OCI-M2 (cell line): Measurements from ENCODE around the gene SCYGR3.
"Not testable (repeated sequence)": the region's sequence is repeated elsewhere in the genome, so short reads cannot be mapped to it uniquely, and the experiment has no call there.

Source experiments
- DNase-seq: peaks from one replicate; lab custom pipeline; 2025; ENCODE audit not compliant: unreplicated experiment; lab: John Stamatoyannopoulos, UW

SCYGR3 gene

DNA sequence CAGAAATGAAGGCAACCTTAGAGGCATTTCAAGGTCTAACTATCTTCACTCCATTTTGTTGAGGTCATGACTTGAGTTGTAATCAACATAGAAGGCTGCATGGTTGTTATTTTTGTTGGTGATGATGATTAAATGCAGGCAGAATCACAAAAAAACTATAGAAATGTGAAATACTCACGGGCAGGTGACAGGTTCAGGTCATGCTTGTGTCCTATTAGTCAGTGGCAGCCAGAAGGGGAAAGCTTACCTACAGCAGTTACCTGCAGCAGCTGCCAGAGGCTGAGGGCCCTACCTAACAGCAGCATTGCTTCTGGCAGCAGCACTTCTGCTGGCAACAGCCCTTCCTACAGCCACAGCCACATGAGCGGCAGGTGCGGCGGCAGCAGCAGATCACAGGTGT lies 394 bp downstream of the SCYGR3 start:
- no peak for DNase-seq

DNA sequence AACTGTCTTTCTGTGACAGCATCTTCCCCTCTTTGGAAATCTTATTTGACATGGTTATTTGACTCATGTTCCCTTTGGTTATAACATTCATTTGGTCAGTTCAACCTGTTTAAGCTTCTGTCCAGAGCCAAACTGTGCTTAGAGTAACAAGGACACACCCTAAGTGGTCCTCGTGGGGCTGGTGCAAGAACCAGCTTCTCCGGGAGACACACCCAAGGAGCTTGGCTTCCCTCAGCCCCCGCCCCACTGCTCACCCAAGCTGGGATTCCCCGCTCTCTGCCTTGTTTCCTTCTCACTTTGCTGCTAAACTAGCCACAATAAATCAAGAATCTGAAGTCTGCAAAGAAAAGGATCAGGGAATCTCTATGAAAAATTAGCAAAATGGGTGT lies 1.4 kb downstream of the SCYGR3 start:
- no peak for DNase-seq

DNA sequence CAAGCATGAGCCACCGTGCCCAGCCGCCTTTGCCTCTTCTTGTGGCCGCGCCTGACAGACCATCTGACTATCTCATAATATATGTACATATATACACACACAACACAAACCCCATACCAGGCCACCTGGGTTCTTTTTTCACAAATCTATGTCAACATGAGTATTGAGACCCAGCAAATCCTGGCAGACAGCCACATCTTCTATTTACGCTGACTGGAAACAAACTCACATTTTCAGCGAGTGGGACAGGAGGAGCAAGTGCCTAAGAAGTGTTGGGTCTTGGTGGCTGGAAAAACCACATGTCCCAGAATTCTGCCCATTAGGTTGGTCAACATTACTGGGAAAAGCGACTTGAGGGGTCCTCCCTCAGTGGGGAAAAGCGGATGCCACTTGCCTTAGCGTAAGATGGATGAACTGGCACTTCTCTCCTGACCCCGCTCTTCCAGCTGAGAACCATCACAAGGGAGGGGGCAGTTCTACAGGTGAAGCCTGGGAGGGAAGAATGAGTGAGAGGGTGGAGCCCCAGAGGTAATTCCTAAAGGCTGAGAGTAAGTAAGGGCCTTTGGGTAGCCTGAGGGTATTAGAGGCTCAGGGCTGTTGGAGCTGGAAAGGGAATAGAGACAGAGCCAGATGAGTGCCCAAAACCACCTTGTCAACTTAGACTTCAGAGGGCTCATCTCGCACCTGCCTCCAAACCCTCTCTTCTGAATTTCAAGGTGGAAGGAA lies 1.9 kb downstream of the SCYGR3 start:
- DNase-seq: no peak

- no peak for DNase-seq
These were observed 4.5 kb downstream of the SCYGR3 start for GRCh38 chr2:227610123-227610522.

GRCh38 chr2:227608561-227609338 lies 5.9 kb downstream of the SCYGR3 start:
- DNase-seq: no peak

DNA sequence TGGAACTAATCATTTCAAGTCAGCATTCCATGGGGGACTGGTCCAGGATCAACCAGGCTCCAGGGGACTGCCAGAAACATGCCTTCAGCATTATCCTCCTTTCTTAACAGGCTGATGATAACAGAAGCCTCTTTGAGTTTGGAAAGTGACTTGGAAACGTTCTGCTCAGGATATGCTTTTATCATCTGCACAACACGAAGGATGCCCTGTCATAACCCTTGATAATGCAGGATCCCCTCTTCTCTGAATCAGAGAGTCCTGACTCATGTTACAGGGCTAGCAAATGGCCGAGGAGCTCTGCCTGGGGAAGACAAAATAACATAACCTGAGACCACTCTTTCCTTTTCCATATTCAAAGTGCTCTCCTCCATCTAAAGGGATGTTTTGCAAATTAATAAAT lies 6.7 kb downstream of the SCYGR3 start:
- DNase-seq: no peak

- DNase-seq: no peak
These were observed 8.2 kb downstream of the SCYGR3 start for GRCh38 chr2:227606476-227606875.

DNA sequence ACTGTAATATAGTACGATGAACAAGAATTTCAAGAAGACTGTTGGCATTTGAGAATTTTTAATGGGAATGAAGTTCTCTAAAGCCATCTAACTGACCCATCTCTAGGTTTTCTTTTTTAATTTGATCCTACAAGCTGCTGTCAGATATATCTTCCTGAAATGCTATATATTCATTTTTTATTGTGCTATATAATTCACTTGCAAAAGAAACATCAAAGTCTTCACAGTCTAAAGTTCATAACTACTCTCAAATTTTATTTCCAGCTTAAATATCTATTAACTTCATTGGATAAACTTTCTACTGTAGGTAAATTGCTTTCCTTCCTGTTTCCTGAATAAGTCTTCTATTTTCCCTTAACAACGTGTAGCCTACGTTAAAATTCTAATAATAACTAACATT lies 12.3 kb downstream of the SCYGR3 start:
- DNase-seq: no peak

GRCh38 chr2:227598835-227599503 lies 15.7 kb downstream of the SCYGR3 start, which contains the start of gene SCYGR2:
Gene SCYGR2 (plus strand): TSS chr2:227598893. CDS start chr2:227598893, 0 bp downstream.
- not testable (repeated sequence) for DNase-seq

GRCh38 chr2:227597998-227598397 lies 16.6 kb downstream of the SCYGR3 start:
- DNase-seq: no peak

DNA sequence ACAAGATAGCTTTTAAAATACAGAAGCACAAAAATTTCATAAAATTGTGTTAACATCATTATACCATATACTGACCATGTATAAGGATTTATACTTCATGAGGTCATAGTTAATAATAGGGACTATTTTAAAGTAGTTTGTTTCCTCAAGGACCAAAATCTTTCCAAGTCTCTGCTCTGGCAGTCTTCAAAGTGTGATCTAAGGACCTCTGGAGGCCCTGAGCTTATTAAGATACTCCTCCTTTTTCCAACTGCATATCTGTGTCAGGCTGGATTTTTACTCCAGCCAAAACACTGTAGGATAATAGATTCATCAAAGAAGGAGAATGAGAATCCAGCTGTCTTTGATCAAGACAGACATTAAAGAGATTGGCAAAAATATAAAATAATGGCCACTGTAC lies 17.6 kb downstream of the SCYGR3 start:
- no peak for DNase-seq

DNA sequence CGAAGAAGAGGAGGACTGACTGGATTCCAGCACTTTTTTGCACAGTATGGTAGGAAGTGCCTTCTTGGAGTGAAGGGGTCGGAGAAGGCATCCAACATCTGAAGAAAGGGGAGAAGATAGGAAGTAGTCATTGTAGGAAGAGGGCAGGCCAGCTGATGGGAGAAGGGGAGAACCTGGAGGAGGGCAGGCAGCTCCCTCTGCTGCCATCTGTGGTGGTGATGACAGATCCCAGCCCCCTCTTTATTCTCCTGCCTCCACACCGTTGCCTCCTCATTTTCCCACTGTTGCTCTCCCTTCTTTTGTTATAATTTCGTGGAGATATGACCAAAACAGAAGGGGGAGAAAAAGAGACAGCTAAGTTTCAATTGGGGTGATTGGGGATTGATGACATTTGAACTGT lies 18.8 kb downstream of the SCYGR3 start:
- no peak for DNase-seq

GRCh38 chr2:227592694-227593387 lies 21.8 kb downstream of the SCYGR3 start:
- DNase-seq: no peak

DNA sequence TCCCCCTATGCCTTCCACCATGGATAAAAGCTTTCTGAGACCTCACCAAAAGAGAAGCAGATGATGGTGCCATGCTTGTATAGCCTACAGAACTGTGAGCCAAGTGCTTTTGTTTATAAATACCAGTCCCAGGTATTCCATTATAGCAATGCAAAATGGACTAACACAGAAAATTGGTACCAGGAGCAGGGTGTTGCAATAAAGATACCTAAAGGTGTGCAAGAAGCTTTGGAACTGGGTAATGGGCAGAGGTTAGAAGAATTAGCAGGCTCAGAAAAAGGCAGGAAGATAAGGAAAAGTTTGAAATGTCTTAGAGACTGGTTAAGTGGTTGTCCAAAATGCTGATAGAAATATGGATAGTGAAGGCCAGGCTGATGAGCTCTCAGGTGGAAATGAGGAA lies 32.3 kb downstream of the SCYGR3 start:
- no peak for DNase-seq

DNA sequence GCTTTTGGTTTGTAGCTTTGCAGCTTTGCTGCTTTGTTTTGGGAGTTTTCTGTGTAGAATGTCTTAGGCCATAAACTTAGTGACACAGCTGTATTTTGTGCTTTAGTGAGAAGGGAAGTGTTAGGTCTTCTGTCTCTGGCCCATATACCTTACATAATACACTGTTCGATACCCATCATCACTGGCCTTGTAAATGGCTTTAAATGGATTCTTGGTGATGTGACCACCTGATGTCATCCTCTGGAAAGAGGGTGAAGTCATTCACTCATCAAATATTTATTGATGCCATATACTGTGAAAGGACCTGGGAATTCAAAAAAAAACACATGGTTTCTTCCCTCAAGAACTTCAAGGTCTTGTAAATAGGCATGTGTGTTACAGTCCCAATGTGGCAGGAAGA lies 34.8 kb downstream of the SCYGR3 start:
- no peak for DNase-seq

DNA sequence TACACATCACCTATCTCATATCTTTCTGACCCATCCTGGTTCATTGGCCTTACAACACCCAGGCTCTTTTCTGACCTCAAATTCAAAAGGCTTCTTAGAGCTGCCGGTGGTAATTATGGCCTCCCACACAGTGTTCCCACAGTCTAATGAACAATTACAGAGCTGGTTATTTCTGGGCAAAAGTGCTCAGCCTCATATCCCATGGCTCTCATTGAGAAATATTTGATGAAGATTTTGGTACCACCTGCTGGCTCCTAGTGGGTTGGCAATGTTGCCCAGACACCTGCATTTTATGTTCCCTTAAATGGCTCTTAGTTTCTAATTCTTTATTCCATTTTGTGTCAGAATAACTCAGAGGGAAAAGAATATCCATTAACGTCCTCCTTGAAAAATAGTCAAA lies 36.0 kb downstream of the SCYGR3 start:
- no peak for DNase-seq

GRCh38 chr2:227577555-227577954 lies 37.1 kb downstream of the SCYGR3 start:
- DNase-seq: no peak

- no peak for DNase-seq
These were observed 37.8 kb downstream of the SCYGR3 start for GRCh38 chr2:227576812-227577211.

GRCh38 chr2:227576110-227576509 lies 38.5 kb downstream of the SCYGR3 start:
- no peak for DNase-seq

DNA sequence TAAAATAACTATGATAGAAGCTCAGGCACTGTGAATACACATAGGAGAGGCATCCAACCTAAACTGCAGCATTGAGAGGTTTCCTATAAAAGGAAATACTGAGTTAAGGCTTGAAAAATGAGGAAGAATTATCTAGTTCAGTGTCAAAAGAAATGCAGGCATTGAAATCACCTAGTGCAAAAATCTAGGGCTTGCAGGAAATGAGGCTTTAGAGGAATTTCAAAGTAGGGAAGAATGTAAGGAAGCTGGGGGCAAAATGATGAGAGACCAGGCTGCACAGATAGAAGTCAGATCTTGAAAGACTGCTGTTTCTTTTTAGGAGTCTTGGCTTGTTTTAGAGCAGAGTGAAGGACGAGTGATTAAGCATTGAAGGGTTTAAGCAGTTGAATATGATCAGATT lies 44.0 kb downstream of the SCYGR3 start:
- no peak for DNase-seq

DNA sequence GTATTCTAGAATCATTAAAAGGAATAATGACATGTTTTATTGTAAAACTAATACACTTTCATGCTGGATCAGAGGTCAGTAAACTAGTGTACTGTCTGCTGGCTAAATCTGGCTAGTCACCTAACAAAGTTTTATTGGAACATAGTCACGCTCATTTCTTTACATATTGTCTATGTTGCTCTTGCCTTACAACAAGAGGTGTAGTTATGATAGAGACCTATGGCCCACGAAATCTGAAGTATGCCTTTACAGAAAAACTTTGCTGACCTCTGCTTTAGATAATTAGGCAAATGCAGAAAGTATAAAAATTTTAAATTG lies 45.8 kb downstream of the SCYGR3 start:
- no peak for DNase-seq

DNA sequence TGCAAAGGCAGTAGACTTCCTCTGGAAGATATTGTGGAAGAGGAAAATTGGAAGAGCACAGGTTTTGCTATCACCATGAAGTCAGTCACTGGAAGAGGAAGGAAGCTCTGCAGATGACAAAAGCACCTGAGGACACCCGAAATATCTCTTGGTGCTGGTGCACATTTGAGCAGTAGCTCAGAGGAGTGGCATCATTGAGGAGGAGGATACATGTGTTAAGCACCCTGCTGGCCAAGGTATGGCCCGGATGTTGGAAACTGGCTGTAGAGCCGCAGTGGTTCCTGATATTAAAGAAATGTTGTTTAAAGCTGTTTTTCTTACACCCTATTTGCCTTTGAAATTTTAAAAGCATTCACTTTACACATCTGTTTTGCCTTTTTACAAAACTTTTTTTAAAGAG lies 48.6 kb downstream of the SCYGR3 start:
- no peak for DNase-seq
